ENCODE results near the gene SYT7. TPM values are rescaled to one million over a fixed set of nuclear protein-coding genes. Genes with fewer than 3 reads are reported as not detected.

The SYT7 gene
- total RNA-seq, 1 donor from 2014 or later = 18.9 TPM

DNA sequence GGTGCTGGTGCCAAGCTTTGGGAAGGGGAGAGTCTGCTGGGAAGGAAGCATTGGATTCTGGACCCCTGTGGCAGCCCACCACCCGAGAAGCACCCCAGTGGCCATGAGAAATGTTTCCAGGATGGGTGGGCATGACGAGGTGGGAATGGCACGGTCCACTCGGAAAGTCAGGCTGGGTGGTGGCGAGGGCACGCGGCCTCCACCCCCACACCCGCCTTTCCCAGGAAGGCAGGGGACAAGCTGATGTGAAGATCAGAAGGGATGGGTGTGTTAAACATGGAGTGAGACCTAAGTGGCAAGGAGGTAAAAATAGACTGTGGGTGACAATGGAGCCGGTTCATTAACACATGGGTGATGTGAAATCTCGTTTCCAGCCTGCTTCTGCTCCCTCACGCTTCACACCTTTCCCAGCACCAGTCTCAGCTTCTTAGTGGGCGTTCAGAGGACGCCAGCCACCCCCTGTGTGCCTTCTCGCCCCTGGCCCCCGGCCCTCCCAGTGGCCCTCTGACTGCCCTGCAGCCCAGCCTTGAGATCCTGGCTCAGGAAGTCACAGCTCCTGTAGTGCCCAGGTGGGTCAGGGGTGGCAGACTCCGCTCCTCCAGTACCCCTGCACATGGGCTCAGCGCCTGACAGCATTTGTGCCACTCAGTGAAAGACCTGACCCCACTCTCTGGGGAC lies 44.7 kb downstream of the SYT7 start:
- Histone ChIP-seq H3K27me3 (ENCODE audit: low read depth) (no peaks in the 10 kb centered on the region), H3K9me3 (replicated peaks) (no peaks in the 10 kb centered on the region), H3K36me3 (no peaks in the 10 kb centered on the region), H3K4me3 (no peak overlapping the region), H3K27ac (replicated peaks) (peak overlapping the region; percentile 87), H3K4me1 (peaks cover 51% of the 10 kb centered on the region)
- intact Hi-C loops (cut with micrococcal nuclease) = no loop called here
- DNase-seq = no peak
- TF ChIP-seq CTCF (IDR thresholded peaks at IDR 0.05; ENCODE audit: borderline replicate concordance) = no peak

- DNase-seq = peak; percentile 39
- peak overlapping the region; percentile 32 for H3K4me3 ChIP-seq
- peak overlapping the region; percentile 87 for H3K27ac ChIP-seq (replicated peaks)
- H3K4me1 ChIP-seq = peaks cover 58% of the 10 kb centered on the region
- H3K27me3 ChIP-seq (ENCODE audit: low read depth) = no peaks in the 10 kb centered on the region
- intact Hi-C loops (cut with micrococcal nuclease) = no loop called here
- no peaks in the 10 kb centered on the region for H3K36me3 ChIP-seq
- H3K9me3 ChIP-seq (replicated peaks) = no peaks in the 10 kb centered on the region
- no peak for TF ChIP-seq CTCF (IDR thresholded peaks at IDR 0.05; ENCODE audit: borderline replicate concordance)
Observed at GRCh38 chr11:61534933-61535839, 45.7 kb downstream of the SYT7 start.

GRCh38 chr11:61534025-61534932 lies 46.6 kb downstream of the SYT7 start:
- H3K9me3 ChIP-seq (replicated peaks) = no peaks in the 10 kb centered on the region
- peak overlapping the region; percentile 87 for H3K27ac ChIP-seq (replicated peaks)
- intact Hi-C loops (cut with micrococcal nuclease) = no loop called here
- peak overlapping the region; percentile 32 for H3K4me3 ChIP-seq
- H3K4me1 ChIP-seq = peaks cover 61% of the 10 kb centered on the region
- TF ChIP-seq CTCF (IDR thresholded peaks at IDR 0.05; ENCODE audit: borderline replicate concordance) = no peak
- no peak for DNase-seq
- H3K27me3 ChIP-seq (ENCODE audit: low read depth) = no peaks in the 10 kb centered on the region
- H3K36me3 ChIP-seq = no peaks in the 10 kb centered on the region

- Histone ChIP-seq H3K9me3 (replicated peaks) (no peaks in the 10 kb centered on the region), H3K27ac (replicated peaks) (no peak overlapping the region), H3K4me1 (peaks cover 58% of the 10 kb centered on the region), H3K36me3 (no peaks in the 10 kb centered on the region), H3K4me3 (no peak overlapping the region), H3K27me3 (ENCODE audit: low read depth) (no peaks in the 10 kb centered on the region)
- no peak for DNase-seq
- no peak for TF ChIP-seq CTCF (IDR thresholded peaks at IDR 0.05; ENCODE audit: borderline replicate concordance)
- intact Hi-C loops (cut with micrococcal nuclease) = no loop called here
Observed at GRCh38 chr11:61533401-61533800, 47.5 kb downstream of the SYT7 start.

DNA sequence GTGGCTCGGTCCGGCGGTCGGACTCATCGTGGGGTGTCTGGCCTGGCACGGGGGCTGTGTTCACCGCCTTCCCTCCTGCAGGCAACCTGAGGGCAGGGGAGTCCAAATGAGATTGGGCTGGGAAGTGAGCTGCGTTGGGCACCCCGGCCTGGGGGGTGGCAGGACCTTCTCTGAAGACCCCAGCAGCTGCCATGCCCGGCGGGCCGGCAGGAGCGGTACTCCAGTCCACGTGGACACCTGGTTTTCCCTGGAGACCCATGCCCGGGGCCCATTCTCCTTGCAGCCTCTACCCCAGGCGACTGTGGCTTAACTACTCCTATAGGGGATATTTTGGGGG lies 47.9 kb downstream of the SYT7 start:
- H3K36me3 ChIP-seq = no peaks in the 10 kb centered on the region
- peaks cover 56% of the 10 kb centered on the region for H3K4me1 ChIP-seq
- intact Hi-C loops (cut with micrococcal nuclease) = no loop called here
- no peaks in the 10 kb centered on the region for H3K9me3 ChIP-seq (replicated peaks)
- H3K4me3 ChIP-seq = no peak overlapping the region
- H3K27ac ChIP-seq (replicated peaks) = no peak overlapping the region
- TF ChIP-seq CTCF (IDR thresholded peaks at IDR 0.05; ENCODE audit: borderline replicate concordance) = no peak
- H3K27me3 ChIP-seq (ENCODE audit: low read depth) = no peaks in the 10 kb centered on the region
- no peak for DNase-seq

All from left ventricle myocardium inferior (tissue), 1 donor.